ENCODE results near the gene TCFL5. TPM values are rescaled to one million over a fixed set of nuclear protein-coding genes. Genes with fewer than 3 reads are reported as not detected.

Gene TCFL5
- total RNA-seq, 1 experiment from 2014 or later, result 23.8 TPM

- Histone ChIP-seq H3K4me3 (ENCODE audit: low read depth in 2 of 2, low read length in 2 of 2) (no peak overlapping the region), H3K36me3 (ENCODE audit: control insufficient read depth, insufficient read depth, low read length) (peaks cover 23% of the 10 kb centered on the region), H3K27me3 (ENCODE audit: control insufficient read depth, insufficient read depth, low read length) (no peaks in the 10 kb centered on the region), H3K4me1 (ENCODE audit: control insufficient read depth, insufficient read depth, low read length) (peaks cover 7% of the 10 kb centered on the region), H3K9me3 (ENCODE audit: control insufficient read depth, insufficient read depth, low read depth, low read length) (no peaks in the 10 kb centered on the region), H3K27ac (ENCODE audit: low read length) (no peak overlapping the region)
- in situ Hi-C loops (cut with HindIII; ENCODE audit: low pct_unique_long_range_greater_than_20kb, low sequenced_read_pairs) (no loop called here), intact Hi-C loops (cut with micrococcal nuclease; ENCODE audit: unreplicated experiment) (no loop called here)
- BruUV-seq (replicated peaks), result no TSS peak
- no peak for DNase-seq (ENCODE audit: low read depth, low spot score)
- TF ChIP-seq SIN3A (IDR thresholded peaks at IDR 0.05; ENCODE audit: borderline replicate concordance, insufficient read depth, low read depth, low read length), result no peak
- no peak for TF ChIP-seq POLR2AphosphoS5 (IDR thresholded peaks at IDR 0.05; ENCODE audit: low read depth, low read length)
- TF ChIP-seq TCF7L2 (IDR thresholded peaks at IDR 0.05; ENCODE audit: low read depth, low read length), result no peak
- no peak for TF ChIP-seq REST (IDR thresholded peaks at IDR 0.05; ENCODE audit: insufficient read depth in 1 of 2, low read depth in 2 of 2, low read length in 1 of 2)
- TF ChIP-seq CTCF (IDR thresholded peaks at IDR 0.05), result no peak
- no peak for ATAC-seq
- ChIA-PET CTCF (interaction anchor here (0.9 kb wide), 1 partner anchor 10 kb away, joined by 3 read pairs; no protein-coding TSS in a partner anchor), POLR2A (no interaction called here)
These were observed 28.2 kb upstream of the TCFL5 start for GRCh38 chr20:62889871-62890270.

GRCh38 chr20:62889411-62889810 is 27.8 kb upstream of the TCFL5 start:
- H3K4me3 ChIP-seq (ENCODE audit: low read depth in 2 of 2, low read length in 2 of 2), result no peak overlapping the region
- no peak overlapping the region for H3K27ac ChIP-seq (ENCODE audit: low read length)
- no peak for ATAC-seq
- in situ Hi-C loops (cut with HindIII; ENCODE audit: low pct_unique_long_range_greater_than_20kb, low sequenced_read_pairs), result no loop called here
- H3K4me1 ChIP-seq (ENCODE audit: control insufficient read depth, insufficient read depth, low read length), result peaks cover 7% of the 10 kb centered on the region
- POLR2A ChIA-PET, result no interaction called here
- H3K36me3 ChIP-seq (ENCODE audit: control insufficient read depth, insufficient read depth, low read length), result peaks cover 19% of the 10 kb centered on the region
- no TSS peak for BruUV-seq (replicated peaks)
- intact Hi-C loops (cut with micrococcal nuclease; ENCODE audit: unreplicated experiment), result no loop called here
- H3K9me3 ChIP-seq (ENCODE audit: control insufficient read depth, insufficient read depth, low read depth, low read length), result no peaks in the 10 kb centered on the region
- CTCF ChIA-PET, result no interaction called here
- no peak for DNase-seq (ENCODE audit: low read depth, low spot score)
- no peak for TF ChIP-seq CTCF (IDR thresholded peaks at IDR 0.05)
- TF ChIP-seq TCF7L2 (IDR thresholded peaks at IDR 0.05; ENCODE audit: low read depth, low read length), result no peak
- no peak for TF ChIP-seq REST (IDR thresholded peaks at IDR 0.05; ENCODE audit: insufficient read depth in 1 of 2, low read depth in 2 of 2, low read length in 1 of 2)
- no peak for TF ChIP-seq SIN3A (IDR thresholded peaks at IDR 0.05; ENCODE audit: borderline replicate concordance, insufficient read depth, low read depth, low read length)
- no peaks in the 10 kb centered on the region for H3K27me3 ChIP-seq (ENCODE audit: control insufficient read depth, insufficient read depth, low read length)
